ENCODE results near the gene SLC8A1. TPM values are rescaled to one million over a fixed set of nuclear protein-coding genes. Genes with fewer than 3 reads are reported as not detected.

The SLC8A1 gene
- total RNA-seq, 1 experiment from 2014 or later: not detected

DNA sequence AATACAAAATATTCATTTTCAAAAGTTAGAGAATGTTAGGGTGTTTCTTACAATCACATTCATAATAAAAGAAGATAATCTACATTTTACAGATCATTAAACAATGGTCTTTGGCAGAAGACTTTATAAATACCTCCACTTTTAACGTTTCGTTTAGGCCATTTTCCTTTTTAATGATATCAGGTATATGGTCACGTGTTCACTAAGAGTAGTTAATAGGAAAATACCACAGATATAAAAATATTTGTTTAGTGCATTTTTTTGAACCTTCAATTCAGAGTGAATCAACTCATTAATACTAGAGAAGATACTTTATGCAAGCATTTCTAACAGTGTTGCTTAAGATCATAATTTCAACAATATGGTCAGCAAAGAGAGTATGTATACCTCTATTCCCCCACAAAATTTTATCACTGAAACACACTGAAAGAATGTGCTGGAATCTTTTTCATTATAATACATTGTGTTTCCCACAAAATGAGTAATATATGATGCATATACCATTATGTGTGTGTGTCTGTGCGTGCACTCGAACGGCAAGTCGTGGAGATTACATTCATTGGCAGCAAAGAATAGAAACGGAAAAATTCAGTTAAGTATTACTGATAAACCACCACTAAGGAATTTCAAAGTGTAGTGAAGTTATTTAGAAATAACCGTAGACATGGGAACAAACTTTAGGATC lies 353.0 kb downstream of the SLC8A1 start:
- no peak overlapping the region for H3K4me3 ChIP-seq (ENCODE audit: low read length)
- H3K9ac ChIP-seq (ENCODE audit: low read length): no peak overlapping the region
- DNase-seq: no peak

GRCh38 chr2:40097691-40098385 lies 354.1 kb downstream of the SLC8A1 start:
- H3K4me2 ChIP-seq (ENCODE audit: low read depth, low read length, poor library complexity, severe bottlenecking): no peak overlapping the region
- H3K9ac ChIP-seq (ENCODE audit: low read length): no peak overlapping the region

More for the DNA sequence above, 353.0 kb downstream of the SLC8A1 start:
- H2AFZ ChIP-seq (ENCODE audit: low read length): no peak overlapping the region
- no peaks in the 10 kb centered on the region for H3K27me3 ChIP-seq (ENCODE audit: low read length)
- no peaks in the 10 kb centered on the region for H4K20me1 ChIP-seq (ENCODE audit: insufficient read depth, low read depth, low read length)
- H3K27ac ChIP-seq (ENCODE audit: low read length): no peak overlapping the region
- no peaks in the 10 kb centered on the region for H3K79me2 ChIP-seq (ENCODE audit: low read length)
- no peaks in the 10 kb centered on the region for H3K36me3 ChIP-seq (ENCODE audit: insufficient read depth, low read length)
- H3K4me2 ChIP-seq (ENCODE audit: low read depth, low read length, poor library complexity, severe bottlenecking): no peak overlapping the region
- H3K4me1 ChIP-seq (ENCODE audit: low read length): peaks cover 36% of the 10 kb centered on the region
- H3K9me2 ChIP-seq (replicated peaks; ENCODE audit: insufficient read depth, low read length): no peaks in the 10 kb centered on the region
- H3K9me3 ChIP-seq (ENCODE audit: low read length): no peaks in the 10 kb centered on the region

DNA sequence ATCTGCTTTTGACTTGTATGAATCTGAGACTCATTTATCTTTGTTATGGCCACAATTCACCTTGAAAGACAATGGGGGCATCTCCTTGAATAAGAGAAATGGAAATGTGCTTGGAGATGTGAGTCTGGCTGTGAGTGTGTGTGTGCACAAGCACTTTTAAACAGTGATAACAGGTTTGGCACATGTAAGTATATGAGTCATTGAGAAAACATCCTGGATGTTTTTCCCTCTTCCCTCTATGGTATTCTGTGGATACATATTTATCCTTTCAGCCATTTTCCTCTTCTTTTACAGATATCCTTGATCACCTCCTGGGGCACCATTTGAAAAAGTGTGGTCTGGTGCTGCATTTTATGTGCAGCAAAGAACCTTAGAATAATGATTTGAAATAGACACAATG lies 355.5 kb downstream of the SLC8A1 start:
- no peaks in the 10 kb centered on the region for H3K9me2 ChIP-seq (replicated peaks; ENCODE audit: insufficient read depth, low read length)
- H3K4me2 ChIP-seq (ENCODE audit: low read depth, low read length, poor library complexity, severe bottlenecking): no peak overlapping the region
- H4K20me1 ChIP-seq (ENCODE audit: insufficient read depth, low read depth, low read length): no peaks in the 10 kb centered on the region
- H2AFZ ChIP-seq (ENCODE audit: low read length): no peak overlapping the region
- no peak for DNase-seq
- H3K9me3 ChIP-seq (ENCODE audit: low read length): no peaks in the 10 kb centered on the region
- peaks cover 17% of the 10 kb centered on the region for H3K4me1 ChIP-seq (ENCODE audit: low read length)
- H3K79me2 ChIP-seq (ENCODE audit: low read length): no peaks in the 10 kb centered on the region
- no peaks in the 10 kb centered on the region for H3K27me3 ChIP-seq (ENCODE audit: low read length)
- H3K36me3 ChIP-seq (ENCODE audit: insufficient read depth, low read length): no peaks in the 10 kb centered on the region
- H3K4me3 ChIP-seq (ENCODE audit: low read length): no peak overlapping the region
- no peak overlapping the region for H3K27ac ChIP-seq (ENCODE audit: low read length)
- no peak overlapping the region for H3K9ac ChIP-seq (ENCODE audit: low read length)

More at GRCh38 chr2:40097691-40098385, 354.1 kb downstream of the SLC8A1 start:
- DNase-seq: no peak
- H3K27me3 ChIP-seq (ENCODE audit: low read length): no peaks in the 10 kb centered on the region
- no peaks in the 10 kb centered on the region for H3K9me2 ChIP-seq (replicated peaks; ENCODE audit: insufficient read depth, low read length)
- no peaks in the 10 kb centered on the region for H3K36me3 ChIP-seq (ENCODE audit: insufficient read depth, low read length)
- no peaks in the 10 kb centered on the region for H3K79me2 ChIP-seq (ENCODE audit: low read length)
- H2AFZ ChIP-seq (ENCODE audit: low read length): no peak overlapping the region
- H3K27ac ChIP-seq (ENCODE audit: low read length): no peak overlapping the region
- H3K9me3 ChIP-seq (ENCODE audit: low read length): no peaks in the 10 kb centered on the region
- H3K4me3 ChIP-seq (ENCODE audit: low read length): no peak overlapping the region
- H4K20me1 ChIP-seq (ENCODE audit: insufficient read depth, low read depth, low read length): no peaks in the 10 kb centered on the region
- H3K4me1 ChIP-seq (ENCODE audit: low read length): peaks cover 31% of the 10 kb centered on the region

DNA sequence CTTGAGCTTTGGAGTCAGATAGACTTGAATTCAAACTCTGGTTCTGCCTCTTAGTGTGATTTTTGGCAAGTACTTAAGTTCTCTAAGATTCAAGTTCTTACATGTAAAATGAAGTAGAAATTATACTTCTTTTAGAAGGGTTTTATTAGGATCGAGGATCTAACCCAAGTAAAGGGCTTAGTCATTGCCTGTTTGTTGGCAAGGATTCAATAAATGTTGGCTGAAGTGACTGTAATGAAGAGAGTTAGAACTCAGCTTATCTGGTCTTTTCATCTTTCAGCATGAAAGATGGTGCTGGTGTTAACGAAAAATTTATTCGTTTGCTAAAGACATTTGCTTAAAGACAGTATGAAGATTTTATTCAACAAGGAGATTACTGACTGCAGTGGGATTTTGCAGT lies 356.9 kb downstream of the SLC8A1 start:
- no peak overlapping the region for H3K4me3 ChIP-seq (ENCODE audit: low read length)
- no peak overlapping the region for H3K27ac ChIP-seq (ENCODE audit: low read length)
- H3K4me2 ChIP-seq (ENCODE audit: low read depth, low read length, poor library complexity, severe bottlenecking): no peak overlapping the region
- H3K9me2 ChIP-seq (replicated peaks; ENCODE audit: insufficient read depth, low read length): no peaks in the 10 kb centered on the region
- H4K20me1 ChIP-seq (ENCODE audit: insufficient read depth, low read depth, low read length): no peaks in the 10 kb centered on the region
- H2AFZ ChIP-seq (ENCODE audit: low read length): no peak overlapping the region
- no peaks in the 10 kb centered on the region for H3K36me3 ChIP-seq (ENCODE audit: insufficient read depth, low read length)
- H3K79me2 ChIP-seq (ENCODE audit: low read length): no peaks in the 10 kb centered on the region
- H3K4me1 ChIP-seq (ENCODE audit: low read length): peaks cover 3% of the 10 kb centered on the region
- no peaks in the 10 kb centered on the region for H3K27me3 ChIP-seq (ENCODE audit: low read length)
- no peak overlapping the region for H3K9ac ChIP-seq (ENCODE audit: low read length)
- H3K9me3 ChIP-seq (ENCODE audit: low read length): no peaks in the 10 kb centered on the region
- no peak for DNase-seq

GRCh38 chr2:40094451-40094850 lies 357.4 kb downstream of the SLC8A1 start:
- Histone ChIP-seq H3K36me3 (ENCODE audit: insufficient read depth, low read length) (no peaks in the 10 kb centered on the region), H3K4me2 (ENCODE audit: low read depth, low read length, poor library complexity, severe bottlenecking) (no peak overlapping the region), H3K9me2 (replicated peaks; ENCODE audit: insufficient read depth, low read length) (no peaks in the 10 kb centered on the region), H4K20me1 (ENCODE audit: insufficient read depth, low read depth, low read length) (no peaks in the 10 kb centered on the region), H3K27ac (ENCODE audit: low read length) (no peak overlapping the region), H3K9ac (ENCODE audit: low read length) (no peak overlapping the region), H3K4me3 (ENCODE audit: low read length) (no peak overlapping the region), H3K4me1 (ENCODE audit: low read length) (no peaks in the 10 kb centered on the region), H3K9me3 (ENCODE audit: low read length) (no peaks in the 10 kb centered on the region), H2AFZ (ENCODE audit: low read length) (no peak overlapping the region), H3K79me2 (ENCODE audit: low read length) (no peaks in the 10 kb centered on the region), H3K27me3 (ENCODE audit: low read length) (no peaks in the 10 kb centered on the region)
- peak; percentile 12 for DNase-seq

GRCh38 chr2:40093021-40093675 lies 358.7 kb downstream of the SLC8A1 start:
- H3K4me3 ChIP-seq (ENCODE audit: low read length): no peak overlapping the region
- no peak overlapping the region for H3K4me2 ChIP-seq (ENCODE audit: low read depth, low read length, poor library complexity, severe bottlenecking)
- no peaks in the 10 kb centered on the region for H4K20me1 ChIP-seq (ENCODE audit: insufficient read depth, low read depth, low read length)
- no peaks in the 10 kb centered on the region for H3K9me2 ChIP-seq (replicated peaks; ENCODE audit: insufficient read depth, low read length)
- no peaks in the 10 kb centered on the region for H3K27me3 ChIP-seq (ENCODE audit: low read length)
- no peaks in the 10 kb centered on the region for H3K4me1 ChIP-seq (ENCODE audit: low read length)
- no peak overlapping the region for H3K9ac ChIP-seq (ENCODE audit: low read length)
- H3K79me2 ChIP-seq (ENCODE audit: low read length): no peaks in the 10 kb centered on the region
- no peak overlapping the region for H3K27ac ChIP-seq (ENCODE audit: low read length)
- peak; percentile 29 for DNase-seq
- H3K9me3 ChIP-seq (ENCODE audit: low read length): no peaks in the 10 kb centered on the region
- H3K36me3 ChIP-seq (ENCODE audit: insufficient read depth, low read length): no peaks in the 10 kb centered on the region
- no peak overlapping the region for H2AFZ ChIP-seq (ENCODE audit: low read length)

DNA sequence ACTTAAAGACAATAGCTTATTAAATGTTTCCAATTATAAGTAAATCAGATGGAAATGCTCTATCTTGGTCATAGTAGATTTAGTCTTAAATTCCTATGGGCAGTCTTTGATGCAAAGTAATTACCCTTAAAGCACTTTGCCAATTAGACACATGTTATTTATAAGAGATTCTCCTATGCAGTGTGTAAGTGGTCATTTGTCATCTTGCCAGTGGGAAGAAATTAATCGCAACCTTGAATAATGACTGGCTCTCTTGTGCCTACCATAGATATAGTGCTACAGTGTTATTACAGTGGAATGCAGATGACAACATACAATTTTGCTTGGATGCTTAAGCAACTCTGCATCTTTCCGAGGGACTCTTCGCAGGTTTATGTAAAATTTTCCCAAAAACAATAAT lies 361.8 kb downstream of the SLC8A1 start:
- no peaks in the 10 kb centered on the region for H3K9me3 ChIP-seq (ENCODE audit: low read length)
- peak; percentile 28 for DNase-seq
- H3K79me2 ChIP-seq (ENCODE audit: low read length): no peaks in the 10 kb centered on the region
- no peaks in the 10 kb centered on the region for H3K36me3 ChIP-seq (ENCODE audit: insufficient read depth, low read length)
- H3K4me1 ChIP-seq (ENCODE audit: low read length): no peaks in the 10 kb centered on the region
- H3K4me3 ChIP-seq (ENCODE audit: low read length): no peak overlapping the region
- no peaks in the 10 kb centered on the region for H3K9me2 ChIP-seq (replicated peaks; ENCODE audit: insufficient read depth, low read length)
- H3K27me3 ChIP-seq (ENCODE audit: low read length): no peaks in the 10 kb centered on the region
- no peaks in the 10 kb centered on the region for H4K20me1 ChIP-seq (ENCODE audit: insufficient read depth, low read depth, low read length)
- no peak overlapping the region for H2AFZ ChIP-seq (ENCODE audit: low read length)
- no peak overlapping the region for H3K27ac ChIP-seq (ENCODE audit: low read length)
- H3K4me2 ChIP-seq (ENCODE audit: low read depth, low read length, poor library complexity, severe bottlenecking): no peak overlapping the region
- no peak overlapping the region for H3K9ac ChIP-seq (ENCODE audit: low read length)

- Histone ChIP-seq H3K4me2 (ENCODE audit: low read depth, low read length, poor library complexity, severe bottlenecking) (no peak overlapping the region), H3K27me3 (ENCODE audit: low read length) (no peaks in the 10 kb centered on the region), H4K20me1 (ENCODE audit: insufficient read depth, low read depth, low read length) (no peaks in the 10 kb centered on the region), H3K9me2 (replicated peaks; ENCODE audit: insufficient read depth, low read length) (no peaks in the 10 kb centered on the region), H3K9me3 (ENCODE audit: low read length) (no peaks in the 10 kb centered on the region), H3K36me3 (ENCODE audit: insufficient read depth, low read length) (no peaks in the 10 kb centered on the region), H3K4me1 (ENCODE audit: low read length) (no peaks in the 10 kb centered on the region), H3K4me3 (ENCODE audit: low read length) (no peak overlapping the region), H3K9ac (ENCODE audit: low read length) (no peak overlapping the region), H2AFZ (ENCODE audit: low read length) (no peak overlapping the region), H3K79me2 (ENCODE audit: low read length) (no peaks in the 10 kb centered on the region), H3K27ac (ENCODE audit: low read length) (no peak overlapping the region)
- peak; percentile 7 for DNase-seq
Observed at GRCh38 chr2:40087927-40088326, 364.0 kb downstream of the SLC8A1 start.
